MM.1S (cell line): ENCODE results near the gene TSEN34.

ENCODE experiments used
- DNase-seq: peaks from one replicate; pipeline ENCODE4 v3.0.0-alpha.2; 2015
- H2AFZ ChIP-seq: fragments of 300-600 bp; sonication (generic); 2 replicates; pipeline ENCODE4 v1.6.0; 2016; ENCODE audit warnings: antibody characterized with exemption, low read length
- H3F3A ChIP-seq: fragments of 300-600 bp; sonication (generic); 2 replicates; pipeline ENCODE4 v1.6.1; 2016; ENCODE audit warnings: mild to moderate bottlenecking, antibody characterized with exemption, low read length, moderate library complexity, mixed read lengths; ENCODE audit not compliant: insufficient read depth
- H3K27ac ChIP-seq: fragments of 300-600 bp; sonication (generic); 2 replicates; pipeline ENCODE4 v1.5.1; 2016; ENCODE audit warnings: mild to moderate bottlenecking, low read length
- H3K27me3 ChIP-seq: fragments of 300-600 bp; sonication (generic); replicated peaks from 2 replicates; pipeline ENCODE4 v1.6.0; 2016; ENCODE audit warnings: low read length; ENCODE audit not compliant: insufficient read depth
- H3K36me3 ChIP-seq: fragments of 300-600 bp; sonication (generic); replicated peaks from 2 replicates; pipeline ENCODE4 v1.6.1; 2016; ENCODE audit warnings: mild to moderate bottlenecking, low read length, mixed read lengths; ENCODE audit not compliant: insufficient read depth
- H3K4me1 ChIP-seq: fragments of 300-600 bp; sonication (generic); 2 replicates; pipeline ENCODE4 v1.6.1; 2016; ENCODE audit warnings: low read length, mixed read lengths
- H3K4me2 ChIP-seq: fragments of 300-600 bp; sonication (generic); 2 replicates; pipeline ENCODE4 v1.6.0; 2016; ENCODE audit warnings: low read depth, low read length
- H3K4me3 ChIP-seq: fragments of 300-600 bp; sonication (generic); 2 replicates; pipeline ENCODE4 v1.5.1; 2016; ENCODE audit warnings: low read length, mixed read lengths
- H3K79me2 ChIP-seq: fragments of 300-600 bp; sonication (generic); 2 replicates; pipeline ENCODE4 v1.6.1; 2016; ENCODE audit warnings: mixed run types, low read length, mixed read lengths
- H3K9ac ChIP-seq: fragments of 300-600 bp; sonication (generic); 2 replicates; pipeline ENCODE4 v1.6.1; 2016; ENCODE audit warnings: low read length, mixed read lengths
- H3K9me2 ChIP-seq: fragments of 300-600 bp; sonication (generic); replicated peaks from 2 replicates; pipeline ENCODE4 v1.6.1; 2016; ENCODE audit warnings: mild to moderate bottlenecking, low read length, mixed read lengths; ENCODE audit not compliant: insufficient read depth
- H3K9me3 ChIP-seq: fragments of 300-600 bp; sonication (generic); replicated peaks from 2 replicates; pipeline ENCODE4 v1.6.1; 2016; ENCODE audit warnings: mild to moderate bottlenecking, low read length, mixed read lengths; ENCODE audit not compliant: insufficient read depth
- H4K20me1 ChIP-seq: fragments of 300-600 bp; sonication (generic); 2 replicates; pipeline ENCODE4 v1.6.1; 2016; ENCODE audit warnings: mild to moderate bottlenecking, low read length, moderate library complexity, mixed read lengths; ENCODE audit not compliant: insufficient read depth
- EZH2 ChIP-seq: fragments of 300-600 bp; sonication (generic); optimal IDR thresholded peaks from 2 replicates; pipeline ENCODE3; 2017; ENCODE audit warnings: low read depth, mild to moderate bottlenecking, antibody characterized with exemption, low read length, mixed read lengths
- EZH2phosphoT487 ChIP-seq: fragments of 300-600 bp; sonication (generic); IDR thresholded peaks from 2 replicates; pipeline ENCODE4 v1.6.1; 2018; ENCODE audit warnings: antibody characterized with exemption, low read length
- TF ChIP-seq, protein P1 (sequence below): fragments of 300-600 bp; sonication (generic); IDR thresholded peaks from 2 replicates; pipeline ENCODE4 v1.5.1; 2016; ENCODE audit warnings: antibody characterized with exemption, low read length, mixed read lengths

The TSEN34 gene

DNA sequence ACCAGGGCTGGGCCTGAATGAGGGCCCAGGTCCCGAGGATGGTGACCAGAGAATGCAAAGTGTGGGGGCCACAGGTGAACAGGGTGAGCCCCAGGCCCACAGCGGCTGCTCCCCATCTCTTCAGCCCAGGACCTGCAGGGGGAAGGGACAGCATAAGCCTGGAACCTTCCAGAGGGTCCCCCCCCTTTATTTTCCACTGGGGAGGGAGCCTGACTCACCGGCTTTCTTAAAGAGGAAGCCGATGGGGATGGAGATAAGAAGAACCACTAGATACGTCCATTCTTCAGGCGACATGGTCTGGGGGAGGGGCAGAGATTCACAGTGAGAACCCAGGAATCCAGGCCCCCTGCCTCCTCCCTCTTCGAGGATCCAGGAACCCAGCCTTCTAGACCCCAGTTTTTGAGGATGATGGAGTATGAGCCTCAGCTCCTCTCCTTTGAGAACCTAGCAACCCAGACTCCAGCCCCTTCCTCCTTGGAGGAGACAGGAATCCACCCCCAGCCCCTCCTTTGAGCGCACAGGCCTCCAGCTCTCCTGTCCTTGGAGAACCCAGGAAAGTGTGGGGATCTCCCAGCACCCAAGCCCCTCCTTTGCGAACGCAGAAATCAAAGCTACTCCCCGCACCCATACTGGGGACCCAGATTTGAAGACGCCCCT, 2.8 kb upstream of the TSEN34 start:
- H3K4me3 ChIP-seq, result peak overlapping the region; percentile 71
- H3K4me1 ChIP-seq, result peaks cover 14% of the 10 kb centered on the region
- H3K9ac ChIP-seq, result peak overlapping the region; percentile 92; the same call in 1 of the 2 replicates
- H3K9me2 ChIP-seq, result no peaks in the 10 kb centered on the region
- no peaks in the 10 kb centered on the region for H3K27me3 ChIP-seq
- no peak for DNase-seq
- TF ChIP-seq EZH2 (no peak), EZH2phosphoT487 (no peak)
- TF ChIP-seq, protein P1, sequence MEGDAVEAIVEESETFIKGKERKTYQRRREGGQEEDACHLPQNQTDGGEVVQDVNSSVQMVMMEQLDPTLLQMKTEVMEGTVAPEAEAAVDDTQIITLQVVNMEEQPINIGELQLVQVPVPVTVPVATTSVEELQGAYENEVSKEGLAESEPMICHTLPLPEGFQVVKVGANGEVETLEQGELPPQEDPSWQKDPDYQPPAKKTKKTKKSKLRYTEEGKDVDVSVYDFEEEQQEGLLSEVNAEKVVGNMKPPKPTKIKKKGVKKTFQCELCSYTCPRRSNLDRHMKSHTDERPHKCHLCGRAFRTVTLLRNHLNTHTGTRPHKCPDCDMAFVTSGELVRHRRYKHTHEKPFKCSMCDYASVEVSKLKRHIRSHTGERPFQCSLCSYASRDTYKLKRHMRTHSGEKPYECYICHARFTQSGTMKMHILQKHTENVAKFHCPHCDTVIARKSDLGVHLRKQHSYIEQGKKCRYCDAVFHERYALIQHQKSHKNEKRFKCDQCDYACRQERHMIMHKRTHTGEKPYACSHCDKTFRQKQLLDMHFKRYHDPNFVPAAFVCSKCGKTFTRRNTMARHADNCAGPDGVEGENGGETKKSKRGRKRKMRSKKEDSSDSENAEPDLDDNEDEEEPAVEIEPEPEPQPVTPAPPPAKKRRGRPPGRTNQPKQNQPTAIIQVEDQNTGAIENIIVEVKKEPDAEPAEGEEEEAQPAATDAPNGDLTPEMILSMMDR, result no peak
- H4K20me1 ChIP-seq, result no peaks in the 10 kb centered on the region
- no peaks in the 10 kb centered on the region for H3K9me3 ChIP-seq
- H2AFZ ChIP-seq, result no peak overlapping the region
- H3K79me2 ChIP-seq, result peaks cover 30% of the 10 kb centered on the region
- no peaks in the 10 kb centered on the region for H3K36me3 ChIP-seq
- H3F3A ChIP-seq, result no peaks in the 10 kb centered on the region
- H3K4me2 ChIP-seq, result peak overlapping the region; percentile 71
- no peak overlapping the region for H3K27ac ChIP-seq

DNA sequence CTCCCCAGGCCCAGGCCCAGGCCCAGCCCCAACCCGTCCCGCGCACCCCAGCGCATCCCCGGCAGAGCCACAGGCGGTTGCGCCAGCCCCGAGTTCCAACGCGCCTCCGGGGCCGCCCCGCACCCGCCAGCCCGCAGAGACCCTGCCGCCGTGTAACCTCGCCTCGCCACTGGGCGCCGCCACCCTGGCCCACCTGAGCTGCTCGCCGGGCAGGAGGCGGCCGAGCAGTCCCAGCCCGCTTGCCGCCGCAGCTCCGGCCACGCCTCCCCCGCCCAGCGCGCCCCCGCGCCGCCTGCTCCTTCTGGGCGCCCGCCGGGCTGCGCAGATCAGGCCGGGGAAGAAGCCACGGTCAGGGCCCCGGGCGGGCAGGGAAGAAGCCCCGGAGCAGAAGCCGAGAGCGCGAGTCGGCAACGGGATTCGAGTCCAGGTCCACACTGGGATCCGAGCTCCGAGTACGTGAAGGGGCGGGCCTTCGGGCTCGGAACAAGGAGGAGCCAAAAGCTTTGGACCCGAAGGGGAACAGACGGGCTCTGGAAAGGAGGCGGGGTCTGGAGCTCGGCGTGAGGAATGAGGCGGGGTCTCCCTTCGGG, 1.9 kb upstream of the TSEN34 start, which contains the start of gene MBOAT7:
Gene MBOAT7, minus strand, starts transcription at position 436 of the 590 bp plus-strand sequence. CDS start 1,072 bp downstream, outside the sequence.
- H3K79me2 ChIP-seq, result peaks cover 30% of the 10 kb centered on the region
- no peaks in the 10 kb centered on the region for H3K36me3 ChIP-seq
- no peaks in the 10 kb centered on the region for H3K9me3 ChIP-seq
- TF ChIP-seq EZH2 (no peak), EZH2phosphoT487 (no peak)
- TF ChIP-seq, protein P1, result peak; percentile 42
- H2AFZ ChIP-seq, result peak within 1 kb of the TSS; percentile 73
- H3K9me2 ChIP-seq, result no peaks in the 10 kb centered on the region
- peaks cover 14% of the 10 kb centered on the region for H3K4me1 ChIP-seq
- H3K9ac ChIP-seq, result peak within 1 kb of the TSS; percentile 92
- H4K20me1 ChIP-seq, result no peaks in the 10 kb centered on the region
- H3K27me3 ChIP-seq, result no peaks in the 10 kb centered on the region
- peak; percentile 78 for DNase-seq
- H3F3A ChIP-seq, result no peaks in the 10 kb centered on the region
- peak within 1 kb of the TSS; percentile 71 for H3K4me2 ChIP-seq
- H3K4me3 ChIP-seq, result peak within 1 kb of the TSS; percentile 79
- peak within 1 kb of the TSS; percentile 94 for H3K27ac ChIP-seq

DNA sequence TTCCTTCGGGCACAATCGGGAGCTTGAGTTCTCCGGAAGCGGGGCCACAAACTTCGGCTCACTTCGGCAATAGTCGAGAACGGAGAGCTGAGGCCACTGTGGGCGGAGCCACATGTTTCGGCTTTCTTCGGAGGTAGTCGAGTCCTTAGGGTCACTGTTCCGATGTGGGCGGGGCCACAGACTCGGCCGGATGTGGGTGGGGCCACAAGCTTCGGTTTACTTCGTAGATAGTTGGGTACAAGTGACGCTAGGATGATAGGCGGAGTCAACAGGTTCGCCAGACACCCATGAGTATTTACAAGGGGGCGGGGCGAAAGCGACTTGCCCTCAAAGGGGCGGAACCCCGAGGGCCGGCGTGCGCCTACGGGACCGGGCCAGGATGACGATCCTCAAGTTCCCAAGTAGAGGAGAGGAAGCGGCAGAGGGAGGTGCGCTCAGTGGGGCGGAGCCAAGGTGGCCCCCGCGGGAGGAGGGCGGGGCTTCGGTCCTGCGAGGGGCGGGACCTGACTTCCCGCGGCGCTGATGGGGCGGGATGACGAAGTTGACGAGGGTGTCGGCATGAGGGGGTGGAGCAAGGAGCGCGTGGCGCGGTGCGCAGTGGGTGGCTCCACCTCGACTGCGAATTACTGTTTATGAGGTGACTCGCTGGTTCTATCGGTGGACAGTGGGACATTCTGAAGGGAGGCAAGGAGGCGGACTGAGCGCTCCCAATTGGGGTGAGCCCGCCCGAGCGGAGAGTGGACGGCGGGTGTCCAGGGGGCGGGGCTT, 1.2 kb upstream of the TSEN34 start:
- no peaks in the 10 kb centered on the region for H3K36me3 ChIP-seq
- DNase-seq, result peak; percentile 100
- H3K27me3 ChIP-seq, result no peaks in the 10 kb centered on the region
- no peaks in the 10 kb centered on the region for H3K9me2 ChIP-seq
- no peaks in the 10 kb centered on the region for H4K20me1 ChIP-seq
- peak overlapping the region; percentile 94 for H3K27ac ChIP-seq
- peak overlapping the region; percentile 92 for H3K9ac ChIP-seq
- H3K4me3 ChIP-seq, result peak overlapping the region; percentile 79
- H3F3A ChIP-seq, result no peaks in the 10 kb centered on the region
- H3K79me2 ChIP-seq, result peaks cover 30% of the 10 kb centered on the region
- peak overlapping the region; percentile 22; the same call in 1 of the 2 replicates for H2AFZ ChIP-seq
- no peaks in the 10 kb centered on the region for H3K9me3 ChIP-seq
- peaks cover 14% of the 10 kb centered on the region for H3K4me1 ChIP-seq
- TF ChIP-seq EZH2 (no peak), EZH2phosphoT487 (no peak)
- H3K4me2 ChIP-seq, result peak overlapping the region; percentile 71; the same call in 1 of the 2 replicates
